ENCODE results near the gene BHLHA15.

- TF ChIP-seq POLR2AphosphoS5 (IDR thresholded peaks at IDR 0.05) = no peak
- TF ChIP-seq, protein P1, sequence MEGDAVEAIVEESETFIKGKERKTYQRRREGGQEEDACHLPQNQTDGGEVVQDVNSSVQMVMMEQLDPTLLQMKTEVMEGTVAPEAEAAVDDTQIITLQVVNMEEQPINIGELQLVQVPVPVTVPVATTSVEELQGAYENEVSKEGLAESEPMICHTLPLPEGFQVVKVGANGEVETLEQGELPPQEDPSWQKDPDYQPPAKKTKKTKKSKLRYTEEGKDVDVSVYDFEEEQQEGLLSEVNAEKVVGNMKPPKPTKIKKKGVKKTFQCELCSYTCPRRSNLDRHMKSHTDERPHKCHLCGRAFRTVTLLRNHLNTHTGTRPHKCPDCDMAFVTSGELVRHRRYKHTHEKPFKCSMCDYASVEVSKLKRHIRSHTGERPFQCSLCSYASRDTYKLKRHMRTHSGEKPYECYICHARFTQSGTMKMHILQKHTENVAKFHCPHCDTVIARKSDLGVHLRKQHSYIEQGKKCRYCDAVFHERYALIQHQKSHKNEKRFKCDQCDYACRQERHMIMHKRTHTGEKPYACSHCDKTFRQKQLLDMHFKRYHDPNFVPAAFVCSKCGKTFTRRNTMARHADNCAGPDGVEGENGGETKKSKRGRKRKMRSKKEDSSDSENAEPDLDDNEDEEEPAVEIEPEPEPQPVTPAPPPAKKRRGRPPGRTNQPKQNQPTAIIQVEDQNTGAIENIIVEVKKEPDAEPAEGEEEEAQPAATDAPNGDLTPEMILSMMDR (IDR thresholded peaks at IDR 0.05 in 8 of 11, conservative IDR thresholded peaks at IDR 0.05 in 3 of 11) = no peak
- TF ChIP-seq POLR2A (IDR thresholded peaks at IDR 0.05) = no peak
Measured at GRCh38 chr7:98254516-98254915, 43.3 kb downstream of the BHLHA15 start.

All from spleen (tissue), 7 donors.